HG03558 (cell line): ENCODE measurements around the gene MYEOV.

Experiments
- ATAC-seq: cut with Tn5 transposase; IDR thresholded peaks from one replicate; pipeline ENCODE4 v1.9.1; 2021; ENCODE audit warnings: moderate number of reproducible peaks; ENCODE audit not compliant: unreplicated experiment; ENCODE audit errors: extremely low read depth

MYEOV gene

GRCh38 chr11:69265210-69265609 is 28.7 kb upstream of the MYEOV start:
- ATAC-seq = no peak

- ATAC-seq = no peak
Measured at GRCh38 chr11:69265911-69266510, 27.9 kb upstream of the MYEOV start.

- no peak for ATAC-seq
Measured at GRCh38 chr11:69267395-69267805, 26.6 kb upstream of the MYEOV start.

GRCh38 chr11:69268911-69269310 is 25.0 kb upstream of the MYEOV start:
- no peak for ATAC-seq

GRCh38 chr11:69269388-69269787 is 24.6 kb upstream of the MYEOV start:
- no peak for ATAC-seq

GRCh38 chr11:69269926-69270697 is 23.8 kb upstream of the MYEOV start:
- ATAC-seq = no peak

- no peak for ATAC-seq
Measured at GRCh38 chr11:69270941-69271340, 23.0 kb upstream of the MYEOV start.

GRCh38 chr11:69272055-69272454 is 21.9 kb upstream of the MYEOV start:
- no peak for ATAC-seq

GRCh38 chr11:69272831-69273485 is 21.0 kb upstream of the MYEOV start:
- ATAC-seq = no peak

- ATAC-seq = no peak
Measured at GRCh38 chr11:69273571-69273970, 20.4 kb upstream of the MYEOV start.

- ATAC-seq = no peak
Measured at GRCh38 chr11:69274531-69275016, 19.4 kb upstream of the MYEOV start.

GRCh38 chr11:69275178-69275577 is 18.8 kb upstream of the MYEOV start:
- no peak for ATAC-seq

GRCh38 chr11:69276165-69276564 is 17.8 kb upstream of the MYEOV start:
- no peak for ATAC-seq

- ATAC-seq = no peak
Measured at GRCh38 chr11:69277074-69277809, 16.7 kb upstream of the MYEOV start.

GRCh38 chr11:69278091-69278867 is 15.7 kb upstream of the MYEOV start:
- no peak for ATAC-seq

- ATAC-seq = no peak
Measured at GRCh38 chr11:69280451-69280850, 13.5 kb upstream of the MYEOV start.

GRCh38 chr11:69280994-69281393 is 13.0 kb upstream of the MYEOV start:
- no peak for ATAC-seq

- no peak for ATAC-seq
Measured at GRCh38 chr11:69283446-69283845, 10.5 kb upstream of the MYEOV start.

- ATAC-seq = no peak
Measured at GRCh38 chr11:69284081-69284511, 9.9 kb upstream of the MYEOV start.

GRCh38 chr11:69285091-69285490 is 8.9 kb upstream of the MYEOV start:
- no peak for ATAC-seq
